Keratinocyte (primary cell): Measurements from ENCODE around the gene COL8A2.

Experiments
- CTCF ChIP-seq, 3 experiments: IDR thresholded peaks in 1 of 3; conservative IDR thresholded peaks in 1 of 3; optimal IDR thresholded peaks in 1 of 3; 2 replicates in 2 of 3; 3 replicates in 1 of 3; pipeline versions ENCODE3 to v1.5.1; 2011; ENCODE audit warnings: low read length in 3 of 3, mild to moderate bottlenecking in 3 of 3, moderate library complexity in 2 of 3, control low read depth in 1 of 3, inconsistent platforms in 1 of 3; ENCODE audit not compliant: insufficient read depth in 2 of 3; ENCODE audit errors: extremely low read depth in 1 of 3
- EZH2 ChIP-seq: IDR thresholded peaks from one replicate; pipeline ENCODE4 v1.6.1; 2012; ENCODE audit warnings: inconsistent platforms, mild to moderate bottlenecking, low read length, moderate library complexity

DNA sequence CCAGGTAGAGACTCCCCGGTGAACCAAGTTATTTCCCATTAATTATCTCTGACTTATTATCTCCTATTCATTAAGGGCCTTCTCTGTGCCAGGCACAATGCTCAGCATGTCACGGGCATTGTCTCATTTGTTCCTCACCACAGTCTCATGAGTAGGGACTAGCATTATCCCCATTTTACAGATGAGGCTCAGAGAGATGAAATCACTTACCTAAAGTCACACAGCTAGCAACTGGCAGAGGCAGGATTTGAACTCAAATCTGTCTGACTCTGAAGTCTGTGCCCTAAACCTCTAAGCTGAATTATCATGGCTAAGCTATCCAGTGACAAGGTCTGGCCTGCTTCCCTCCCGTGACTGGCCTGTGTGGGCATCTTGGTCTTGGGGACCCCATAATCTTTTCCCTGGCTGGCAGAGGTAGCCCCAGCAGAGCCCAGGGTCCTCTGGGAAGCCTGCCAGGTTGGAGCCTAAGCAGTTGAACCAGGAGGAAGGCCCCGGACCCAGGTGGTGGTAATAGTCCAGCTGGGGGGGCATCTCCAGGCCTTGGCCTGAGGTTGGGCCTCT is 35.4 kb upstream of the COL8A2 start:
- no peak for TF ChIP-seq CTCF (optimal IDR thresholded peaks at IDR 0.05 in 1 of 3, IDR thresholded peaks at IDR 0.05 in 1 of 3, conservative IDR thresholded peaks at IDR 0.05 in 1 of 3; ENCODE audit: extremely low read depth in 1 of 3, insufficient read depth in 2 of 3, low read length in 3 of 3)
- TF ChIP-seq EZH2 = no peak
